IPS-NIHi7 (cell line): ENCODE measurements around the gene PNMA8B.
"Not testable (repeated sequence)": the region's sequence is repeated elsewhere in the genome, so short reads cannot be mapped to it uniquely, and the experiment has no call there.

Experiments used
- DNase-seq: peaks from one replicate; pipeline ENCODE4 v3.0.0; 2012; ENCODE audit warnings: mixed read lengths; ENCODE audit errors: extremely low spot score

The PNMA8B gene

GRCh38 chr19:46495786-46496099 is at the start of gene PNMA8B:
TSS of gene PNMA8B (minus strand) at chr19:46495867. CDS start at chr19:46495465, 402 bp downstream.
- peak; percentile 98 for DNase-seq

GRCh38 chr19:46544651-46545050 is 49.0 kb upstream of the PNMA8B start:
- no peak for DNase-seq

GRCh38 chr19:46542428-46543230 is 47.0 kb upstream of the PNMA8B start:
- DNase-seq, result peak; percentile 71

GRCh38 chr19:46537136-46538097 is 41.8 kb upstream of the PNMA8B start:
- DNase-seq, result peak; percentile 66

GRCh38 chr19:46536391-46536790 is 40.7 kb upstream of the PNMA8B start:
- DNase-seq, result no peak

GRCh38 chr19:46533621-46534081 is 38.0 kb upstream of the PNMA8B start:
- no peak for DNase-seq

GRCh38 chr19:46533078-46533620 is 37.5 kb upstream of the PNMA8B start:
- no peak for DNase-seq

- DNase-seq, result peak; percentile 48
Observed at GRCh38 chr19:46530636-46531035, 35.0 kb upstream of the PNMA8B start.

- DNase-seq, result peak; percentile 77
Observed at GRCh38 chr19:46529622-46530451, 34.2 kb upstream of the PNMA8B start.

- DNase-seq, result no peak
Observed at GRCh38 chr19:46528601-46529590, 33.2 kb upstream of the PNMA8B start.

GRCh38 chr19:46526801-46527200 is 31.1 kb upstream of the PNMA8B start:
- DNase-seq, result not testable (repeated sequence)

GRCh38 chr19:46524308-46524707 is 28.6 kb upstream of the PNMA8B start:
- DNase-seq, result no peak

GRCh38 chr19:46522988-46523387 is 27.3 kb upstream of the PNMA8B start:
- DNase-seq, result not testable (repeated sequence)

GRCh38 chr19:46521241-46521868 is 25.7 kb upstream of the PNMA8B start:
- DNase-seq, result no peak

- peak; percentile 22 for DNase-seq
Observed at GRCh38 chr19:46520616-46521015, 24.9 kb upstream of the PNMA8B start.

GRCh38 chr19:46517471-46517870 is 21.8 kb upstream of the PNMA8B start:
- no peak for DNase-seq

GRCh38 chr19:46515879-46516350 is 20.2 kb upstream of the PNMA8B start:
- peak; percentile 66 for DNase-seq

- DNase-seq, result no peak
Observed at GRCh38 chr19:46515290-46515609, 19.6 kb upstream of the PNMA8B start.

GRCh38 chr19:46514589-46515289 is 19.1 kb upstream of the PNMA8B start:
- no peak for DNase-seq
